ENCODE measurements around the gene TAF6.
A peak's percentile ranks its signal among the peaks of the same experiment; 100 is the strongest.
"Not testable (repeated sequence)": the region's sequence is repeated elsewhere in the genome, so short reads cannot be mapped to it uniquely, and the experiment has no call there.

The TAF6 gene

GRCh38 chr7:100132126-100132525, 13.0 kb upstream of the TAF6 start:
- H3K4me3 ChIP-seq (ENCODE audit: low read length): no peak overlapping the region
- TF ChIP-seq CTCF (conservative IDR thresholded peaks at IDR 0.05; ENCODE audit: low read length): no peak
- no peak for DNase-seq (ENCODE audit: low read depth)

GRCh38 chr7:100130608-100131453, 11.7 kb upstream of the TAF6 start:
- peak; percentile 33 for DNase-seq (ENCODE audit: low read depth)
- peak overlapping the region; percentile 10 for H3K4me3 ChIP-seq (ENCODE audit: low read length)
- peak; percentile 75 for TF ChIP-seq CTCF (conservative IDR thresholded peaks at IDR 0.05; ENCODE audit: low read length)

- not testable (repeated sequence) for H3K4me3 ChIP-seq (ENCODE audit: low read length); DNase-seq (ENCODE audit: low read depth)
These were observed 11.1 kb upstream of the TAF6 start for GRCh38 chr7:100130220-100130607.

- no peak for DNase-seq (ENCODE audit: low read depth)
- no peak for TF ChIP-seq CTCF (conservative IDR thresholded peaks at IDR 0.05; ENCODE audit: low read length)
- no peak overlapping the region for H3K4me3 ChIP-seq (ENCODE audit: low read length)
These were observed 9.4 kb upstream of the TAF6 start for GRCh38 chr7:100128637-100128963.

- no peak for DNase-seq (ENCODE audit: low read depth)
- H3K4me3 ChIP-seq (ENCODE audit: low read length): peak overlapping the region; percentile 93
- 0 out of 2 replicates have a peak, but pooled peaks have one; percentile 0 for TF ChIP-seq CTCF (conservative IDR thresholded peaks at IDR 0.05; ENCODE audit: low read length)
These were observed 8.9 kb upstream of the TAF6 start for GRCh38 chr7:100127866-100128636.

GRCh38 chr7:100126931-100127865, 8.0 kb upstream of the TAF6 start, which contains the start of gene MBLAC1:
Gene MBLAC1, plus strand, starts transcription at chr7:100126967. Its CDS starts 429 bp downstream, at chr7:100127396.
- H3K4me3 ChIP-seq (ENCODE audit: low read length): peak within 1 kb of the TSS; percentile 93
- TF ChIP-seq CTCF (conservative IDR thresholded peaks at IDR 0.05; ENCODE audit: low read length): no peak
- peak; percentile 93 for DNase-seq (ENCODE audit: low read depth)
